T-helper 1 cell treated with Interleukin-12 subunit alpha and Interleukin-12 subunit beta and Interleukin-4 antibody, amounts not matched to agents 30 ng/mL and 1 ng/mL, for 36 hours (primary cell): Measurements from ENCODE around the gene XRCC1. TPM values are rescaled to one million over a fixed set of nuclear protein-coding genes. Genes with fewer than 3 reads are reported as not detected.

Experiments
- intact Hi-C: fragments of 100-400 bp; cut with micrococcal nuclease; formaldehyde crosslinking; loops from one replicate; pipeline ENCODE4 v1.15.1; 2024
- total RNA-seq: library from RNA; stranded (reverse); gene quantifications from 2 replicates; pipeline ENCODE4 v1.2.3, GENCODE V29; 2022

Gene XRCC1
- total RNA-seq, 1 donor from 2014 or later: 30.5 TPM

DNA sequence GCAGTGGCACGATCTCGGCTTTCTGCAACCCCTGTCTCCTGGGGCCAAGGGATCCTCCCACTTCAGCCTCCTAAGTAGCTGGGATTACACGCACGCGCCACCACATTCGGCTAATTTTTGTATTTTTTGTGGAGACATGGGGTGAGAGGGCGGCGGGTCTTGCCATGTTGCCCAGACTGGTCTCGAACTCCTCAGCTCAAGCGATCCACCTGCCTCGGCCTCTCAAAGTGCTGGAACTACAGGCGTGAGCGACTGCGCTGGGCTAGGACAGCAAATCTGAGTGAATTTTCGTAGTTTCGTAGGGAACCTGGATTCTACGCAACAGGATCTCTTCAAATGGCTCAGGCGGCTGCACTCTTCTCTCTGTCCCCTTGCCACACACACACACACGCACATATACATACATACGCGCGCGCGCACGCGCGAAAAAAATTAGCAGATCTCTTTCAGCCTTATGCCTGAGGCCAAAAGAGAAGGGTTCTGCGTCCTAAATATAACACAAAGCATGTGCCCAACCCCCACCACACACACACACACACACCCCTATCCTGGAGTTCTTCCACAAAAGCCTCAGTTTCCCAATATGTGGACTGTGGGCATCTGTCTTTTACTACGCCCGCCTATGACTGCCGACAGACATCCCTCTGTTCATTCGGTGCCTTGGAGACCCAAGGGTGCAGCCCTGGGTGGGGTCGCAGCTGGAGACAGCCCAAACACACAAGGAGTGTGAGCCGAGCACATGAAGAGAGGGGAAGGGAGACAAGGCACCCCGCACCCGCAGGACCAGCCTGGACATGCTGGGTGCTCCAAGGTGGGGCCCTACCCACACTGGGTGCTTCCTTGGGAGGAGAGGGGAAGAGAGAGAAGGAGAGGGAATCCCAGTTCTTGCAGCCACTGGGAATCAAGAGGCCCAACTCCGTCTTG lies 890 bp upstream of the XRCC1 start:
- intact Hi-C loops: loop anchor here (1.0 to 2.0 kb wide), 10 partner anchors 14 to 178 kb away; partner anchors contain the start of genes IRGQ, SMG9, ZNF428 and ZNF575

DNA sequence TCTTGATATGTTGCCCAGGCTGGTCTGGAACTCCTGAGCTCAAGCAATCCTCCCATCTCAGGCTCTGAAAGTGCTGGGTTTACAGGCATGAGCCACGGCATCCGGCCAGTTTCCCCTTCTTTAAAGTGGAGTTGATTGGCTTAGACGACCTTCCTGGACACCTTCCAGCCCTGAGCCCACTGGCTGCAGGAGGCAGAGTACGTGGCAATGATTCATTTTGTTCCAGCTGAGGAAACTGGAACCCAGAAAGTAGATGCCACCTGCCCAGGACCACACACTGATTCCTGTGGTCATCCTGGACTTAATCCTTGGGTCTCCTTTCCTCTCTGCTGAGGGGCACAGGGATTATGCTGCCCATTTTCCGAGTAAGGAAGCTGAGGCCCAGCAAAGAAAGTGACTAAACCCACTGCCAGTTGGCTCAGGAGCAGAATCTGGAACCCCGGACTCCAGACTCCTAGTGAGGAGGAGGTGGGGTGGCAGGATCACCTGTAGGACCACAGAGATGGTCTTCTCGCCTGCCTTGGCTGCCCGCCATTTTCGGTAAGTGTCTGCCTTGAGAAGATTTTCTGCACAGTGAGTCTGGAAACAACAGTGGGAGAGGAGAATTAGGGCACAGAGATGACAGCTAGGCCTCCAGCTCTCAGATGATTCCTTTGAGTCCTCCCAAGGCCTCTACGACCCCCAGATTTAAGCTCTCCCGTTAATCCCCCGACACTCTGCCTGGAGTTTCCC lies 737 bp downstream of the XRCC1 start:
- intact Hi-C loops: loop anchor here (1.0 to 2.0 kb wide), 10 partner anchors 12 to 180 kb away; partner anchors contain the start of genes IRGQ, SMG9, ZNF428 and ZNF575

DNA sequence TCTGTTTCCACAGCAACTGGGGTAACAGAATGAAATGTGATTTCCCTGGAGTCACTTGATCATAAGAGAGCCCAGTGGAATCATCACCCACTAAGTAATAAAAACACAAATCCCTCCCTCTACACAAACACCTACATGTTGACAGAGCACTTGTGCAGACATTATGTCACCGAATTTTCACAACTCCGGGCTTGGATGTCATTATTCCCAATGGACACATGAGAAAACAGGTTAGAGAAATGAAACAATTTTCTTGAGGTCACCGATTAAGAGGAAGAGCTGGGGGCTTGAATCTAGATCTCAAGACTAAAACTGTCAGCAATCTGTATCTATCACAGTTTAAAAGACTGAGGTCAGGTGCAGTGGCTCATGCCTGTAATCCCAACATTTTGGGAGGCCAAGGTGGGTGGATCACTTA lies 3.1 kb downstream of the XRCC1 start:
- intact Hi-C loops: no loop called here

DNA sequence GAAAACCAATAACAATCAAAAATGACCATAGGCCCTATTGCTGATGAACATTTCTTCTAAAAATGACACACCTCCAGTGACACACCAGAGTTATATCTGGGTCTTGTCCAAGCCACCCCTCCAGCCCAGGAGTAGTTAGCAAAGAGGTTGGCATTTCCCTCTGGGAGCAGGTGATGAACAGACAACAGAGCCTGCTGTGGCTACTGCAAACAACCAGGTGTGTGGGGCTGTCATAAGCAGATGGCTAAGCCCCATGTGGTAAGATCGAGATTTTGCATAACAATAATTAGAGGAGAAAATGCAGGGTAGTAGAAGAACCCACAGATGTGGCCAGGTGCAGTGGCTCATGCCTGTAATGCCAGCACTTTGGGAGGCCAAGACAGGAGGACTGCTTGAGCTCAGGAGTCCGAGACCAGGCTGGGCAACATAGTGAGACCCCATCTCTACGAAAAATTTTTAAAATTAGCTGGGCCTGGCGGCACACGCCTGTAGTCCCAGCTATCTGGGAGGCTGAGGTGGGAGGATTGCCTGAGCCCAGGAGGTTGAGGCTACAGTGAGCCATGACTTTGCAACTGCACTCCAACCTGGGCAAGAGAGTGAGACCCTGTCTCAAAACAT lies 5.0 kb downstream of the XRCC1 start:
- intact Hi-C loops: no loop called here

DNA sequence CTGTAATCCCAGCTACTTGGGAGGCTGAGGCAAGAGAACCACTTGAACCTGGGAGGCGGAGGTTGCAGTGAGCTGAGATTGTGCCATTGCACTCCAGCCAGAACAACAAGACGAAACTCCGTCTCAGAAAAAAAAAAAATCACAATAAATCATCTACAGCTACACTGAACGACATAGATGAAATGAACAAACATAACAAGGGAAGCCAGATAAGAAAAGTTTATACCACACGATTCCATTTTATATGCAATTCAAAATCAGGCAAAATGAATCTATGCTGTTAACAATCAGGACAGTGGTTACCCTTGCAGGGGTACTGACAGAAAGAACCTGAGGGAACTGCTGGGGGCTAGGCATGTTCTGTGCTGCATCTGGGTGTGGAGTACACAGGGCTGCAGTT lies 5.7 kb downstream of the XRCC1 start:
- intact Hi-C loops: no loop called here

DNA sequence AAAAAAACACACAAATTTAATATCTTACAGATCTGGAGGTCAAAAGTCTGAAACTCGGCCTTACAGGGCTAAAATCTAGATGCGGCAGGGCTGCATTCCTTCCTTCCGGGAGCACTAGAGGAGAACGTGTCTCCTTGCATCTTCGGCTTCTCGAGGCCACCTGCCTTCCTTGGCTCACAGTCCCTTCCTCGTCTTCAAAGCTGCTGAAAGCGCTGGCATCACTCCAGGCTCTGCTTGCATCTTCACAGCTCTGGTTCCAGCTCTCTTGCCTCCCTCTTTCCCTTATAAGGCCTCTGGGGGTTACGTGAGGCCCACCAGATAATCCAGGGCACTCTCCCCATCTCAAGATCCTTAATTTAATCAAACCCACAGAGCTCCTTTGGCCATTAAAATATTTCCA lies 10.5 kb downstream of the XRCC1 start:
- intact Hi-C loops: no loop called here

DNA sequence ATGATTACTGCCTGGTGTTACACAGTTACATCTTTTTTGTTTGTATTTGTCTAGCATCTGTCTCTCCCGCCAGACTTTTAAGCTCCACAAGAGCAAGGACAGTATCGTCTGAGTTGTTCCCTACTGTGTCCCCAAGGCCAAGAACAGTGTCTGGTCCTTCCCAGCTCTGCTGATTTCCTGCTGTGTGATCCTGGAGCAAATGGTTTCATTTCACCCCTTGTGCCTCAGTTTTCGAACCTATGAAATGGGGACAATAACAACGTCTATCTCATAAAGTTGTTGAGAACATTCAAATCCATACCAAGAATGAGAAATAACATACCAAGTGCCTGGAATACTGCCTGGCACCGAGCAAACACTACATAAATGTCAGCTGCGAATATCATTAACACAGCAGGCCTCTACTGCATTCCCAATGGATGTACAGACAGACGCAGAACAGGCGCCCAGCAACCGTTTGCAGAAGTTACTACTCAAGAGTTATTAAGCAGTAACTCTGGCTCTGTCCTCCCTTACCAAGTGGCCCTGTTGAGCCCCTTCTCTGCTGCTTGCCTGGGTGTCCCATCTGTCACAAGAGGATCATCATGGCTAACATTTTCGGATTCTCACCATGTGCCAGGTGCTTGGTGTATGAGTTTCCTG lies 11.4 kb downstream of the XRCC1 start:
- intact Hi-C loops: loop anchor here (1.0 to 2.0 kb wide), 3 partner anchors 9 to 31 kb away; partner anchors contain the start of gene ZNF575

DNA sequence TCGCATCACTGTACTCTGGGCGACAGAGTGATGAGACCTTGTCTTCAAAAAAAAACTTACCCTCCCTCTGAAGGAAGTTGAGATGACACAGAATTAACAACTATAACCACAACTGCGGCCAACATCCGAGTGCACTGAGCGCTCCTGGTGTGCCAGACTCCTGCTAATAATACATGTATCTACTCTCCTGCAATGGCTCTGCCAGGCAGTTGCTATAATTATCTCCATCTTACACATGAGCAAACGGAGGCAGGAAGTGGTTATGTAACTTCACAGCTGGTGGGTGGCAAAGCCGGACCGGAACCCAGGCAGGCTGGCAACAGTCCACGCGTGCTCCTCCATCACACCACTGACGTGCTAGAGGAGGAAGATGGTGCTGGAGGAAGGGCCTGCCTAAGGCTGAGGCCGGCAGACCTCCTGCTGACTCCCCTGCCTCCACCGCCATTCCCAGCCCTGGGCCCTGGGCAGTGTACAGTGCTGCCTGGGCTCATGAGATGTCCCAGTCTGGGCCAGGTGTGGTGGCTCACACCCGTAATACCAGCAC lies 12.6 kb downstream of the XRCC1 start:
- intact Hi-C loops: loop anchor here (1.0 to 2.0 kb wide), 6 partner anchors 7 to 57 kb away; partner anchors contain the start of genes IRGQ, PINLYP, XRCC1 and ZNF428

DNA sequence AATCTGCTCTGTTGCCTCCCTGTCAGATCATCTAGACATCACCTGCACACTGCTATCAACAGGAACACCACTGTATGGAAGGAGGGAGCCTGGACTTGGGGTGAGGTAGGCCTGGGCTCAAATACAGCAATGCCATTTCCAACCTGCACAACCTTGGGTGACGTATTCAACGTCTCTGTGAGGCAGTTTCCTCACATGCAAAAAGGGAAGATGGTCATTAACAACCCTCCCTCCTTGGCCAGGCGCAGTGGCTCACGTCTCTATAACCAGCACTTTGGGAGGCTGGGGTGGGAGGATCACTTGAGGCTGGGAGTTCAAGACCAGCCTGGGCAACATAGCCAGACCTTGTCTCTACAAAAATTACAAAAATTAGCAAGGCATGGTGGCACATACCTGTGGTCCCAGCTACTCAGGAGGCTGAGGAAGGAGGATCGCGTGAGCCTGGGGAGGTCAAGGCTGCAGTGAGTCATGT lies 13.1 kb downstream of the XRCC1 start:
- intact Hi-C loops: loop anchor here (1.0 to 2.0 kb wide), 5 partner anchors 13 to 57 kb away; partner anchors contain the start of genes IRGQ, PINLYP, XRCC1 and ZNF428

DNA sequence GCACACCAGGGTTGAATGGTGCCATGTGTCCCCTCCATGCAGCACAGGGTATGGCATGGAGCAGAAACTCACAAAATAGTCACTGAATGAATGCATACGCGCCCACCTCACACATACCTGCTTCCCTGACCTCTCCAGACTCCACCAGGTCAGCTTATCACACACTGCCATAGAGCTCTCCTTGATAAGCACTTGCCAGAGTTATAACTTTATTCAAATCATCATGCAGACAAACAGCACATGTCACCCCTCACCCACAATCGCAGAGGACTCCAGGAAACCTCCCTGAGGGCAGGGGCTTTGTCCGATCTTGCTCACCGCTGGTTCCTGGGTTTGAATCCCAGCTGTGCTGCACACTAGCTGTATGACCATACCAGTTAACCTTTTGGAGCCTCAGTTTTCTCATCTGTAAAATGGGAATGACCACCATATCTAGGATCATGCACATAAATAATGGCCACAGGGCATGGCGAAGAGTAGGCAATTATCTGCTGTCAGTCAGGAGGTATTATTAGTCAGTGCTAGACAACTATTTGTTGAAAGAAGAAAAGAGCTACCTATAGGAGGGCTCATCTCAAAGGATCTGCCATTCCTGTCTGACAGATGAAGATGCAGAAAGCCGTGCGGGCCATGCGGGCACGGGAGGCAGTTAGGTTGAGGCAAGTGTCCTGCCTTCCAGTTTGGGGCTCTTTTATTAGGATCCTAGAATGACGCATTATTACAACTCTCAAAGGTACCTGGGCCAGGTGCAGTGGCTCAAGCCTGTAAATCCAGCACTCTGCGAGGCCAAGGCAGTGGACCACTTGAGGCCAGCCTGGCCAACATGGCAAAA lies 14.0 kb downstream of the XRCC1 start:
- intact Hi-C loops: no loop called here

DNA sequence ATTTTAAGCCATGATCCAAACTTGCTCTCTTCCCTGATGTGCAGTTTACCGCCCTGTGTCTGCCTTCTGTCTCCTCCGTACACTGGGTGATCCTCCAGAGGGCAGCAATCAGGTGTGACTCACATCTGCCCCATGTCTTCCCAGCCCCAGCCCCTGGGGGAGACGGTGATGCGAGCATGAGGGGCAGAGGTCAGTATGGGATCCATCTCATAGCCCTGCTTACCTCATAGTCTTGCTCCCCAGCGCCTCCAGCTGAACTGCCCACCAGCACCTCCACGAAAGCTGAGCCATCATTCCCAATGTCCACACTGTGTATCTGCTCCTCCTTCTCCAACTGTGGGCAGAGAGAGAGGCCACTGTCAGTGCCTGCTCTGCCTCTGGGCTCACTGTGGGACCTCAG lies 14.6 kb downstream of the XRCC1 start:
- intact Hi-C loops: no loop called here

DNA sequence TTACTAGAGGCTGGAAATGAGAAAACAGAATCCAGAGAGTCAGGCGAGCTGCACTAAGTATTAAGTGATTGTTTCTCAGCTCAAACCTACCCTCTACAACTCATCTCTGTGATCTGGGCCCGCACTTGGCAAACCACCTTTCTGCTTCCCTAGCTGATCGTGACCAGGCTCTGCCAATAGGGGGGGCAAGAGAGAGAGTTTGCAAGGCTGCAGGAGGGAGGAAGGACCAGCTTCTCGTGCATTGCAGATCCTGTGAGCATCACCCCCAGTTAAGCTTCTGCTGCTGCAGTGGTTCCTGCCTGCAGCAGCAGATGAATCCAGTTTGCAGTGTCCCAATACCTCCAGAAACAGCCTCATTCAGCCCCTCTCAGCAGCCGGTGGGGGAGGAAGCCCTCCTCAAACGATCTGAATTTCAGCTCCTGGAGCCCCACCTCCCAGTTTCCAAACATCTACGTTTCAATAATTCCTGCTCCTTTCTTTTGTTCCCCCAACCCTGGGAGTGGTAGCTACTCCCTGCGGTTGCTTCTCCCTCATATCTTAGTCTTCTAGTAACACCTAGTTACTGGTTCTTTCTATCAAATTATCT lies 20.0 kb downstream of the XRCC1 start:
- intact Hi-C loops: loop anchor here (1.0 to 2.0 kb wide), 5 partner anchors 8 to 97 kb away; partner anchors contain the start of genes PINLYP, XRCC1 and ZNF428

DNA sequence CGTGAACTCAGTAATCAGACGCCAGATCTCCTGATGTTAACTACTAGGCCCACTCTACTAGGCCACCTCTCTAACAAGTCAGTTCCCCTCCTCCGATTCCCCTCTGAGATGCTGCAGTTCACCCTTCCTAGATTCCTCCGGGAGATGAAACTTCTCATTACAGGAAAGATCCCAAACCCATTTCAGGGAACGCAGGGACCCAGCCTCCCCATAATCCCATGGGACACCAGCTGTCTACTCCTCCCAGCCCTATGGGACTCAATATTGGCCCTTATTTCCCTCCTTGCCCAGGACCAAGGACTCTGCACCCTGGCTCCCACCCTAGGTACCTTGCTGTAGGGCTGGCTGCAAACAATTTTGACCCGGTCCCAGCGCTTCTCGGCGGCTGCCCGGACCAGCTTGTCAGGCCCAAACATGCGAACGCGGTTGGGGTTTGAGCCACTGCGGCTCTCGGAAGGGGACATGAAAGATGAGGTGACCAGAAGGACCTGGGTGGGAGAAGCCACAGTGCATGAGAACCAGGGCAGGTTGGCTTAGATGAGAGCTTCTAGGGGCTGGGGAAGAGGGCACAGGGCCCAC lies 20.9 kb downstream of the XRCC1 start:
- intact Hi-C loops: loop anchor here (2.0 kb wide), 1 partner anchor 64 kb away; the partner anchor contains the start of gene ZNF428

DNA sequence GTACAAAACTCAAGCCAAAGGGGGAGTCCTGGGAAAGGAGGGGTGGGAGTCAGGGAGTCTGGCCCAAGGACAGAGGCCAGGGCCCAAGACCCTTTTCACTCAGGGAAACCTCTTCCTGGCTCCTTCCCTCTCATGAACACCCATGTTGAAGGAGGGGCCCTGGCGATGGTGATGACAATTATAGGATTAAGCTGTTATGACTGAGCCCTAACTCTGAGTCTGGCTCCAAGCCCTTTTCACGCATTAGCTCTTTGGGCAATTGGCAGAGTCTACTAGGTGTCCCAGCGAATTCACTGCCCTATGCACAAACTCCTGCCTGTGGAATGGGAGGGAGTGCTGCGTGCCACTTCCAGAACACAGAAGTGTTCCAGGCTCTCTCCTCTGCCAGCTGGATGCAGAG lies 21.7 kb downstream of the XRCC1 start:
- intact Hi-C loops: loop anchor here (2.0 kb wide), 1 partner anchor 65 kb away; the partner anchor contains the start of gene ZNF428

DNA sequence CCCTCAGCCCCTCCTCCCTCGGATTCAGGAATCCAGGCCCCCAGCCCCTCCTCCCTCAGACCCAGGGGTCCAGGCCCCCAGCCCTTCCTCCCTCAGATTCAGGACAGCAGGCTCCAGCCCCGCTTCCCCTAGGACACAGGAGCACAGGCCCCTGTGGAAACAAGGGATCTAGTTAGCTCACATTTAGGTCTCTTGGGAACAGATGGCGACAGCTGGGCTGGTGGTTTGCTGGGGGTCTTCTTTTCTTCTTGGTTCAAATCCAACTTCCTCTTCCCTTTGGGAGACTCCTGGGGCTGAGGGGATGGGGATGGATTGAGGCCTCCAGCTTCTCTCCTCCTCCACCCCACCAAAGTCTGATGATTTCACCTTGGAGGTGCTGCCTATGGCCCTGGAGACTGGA lies 22.7 kb downstream of the XRCC1 start:
- intact Hi-C loops: no loop called here

DNA sequence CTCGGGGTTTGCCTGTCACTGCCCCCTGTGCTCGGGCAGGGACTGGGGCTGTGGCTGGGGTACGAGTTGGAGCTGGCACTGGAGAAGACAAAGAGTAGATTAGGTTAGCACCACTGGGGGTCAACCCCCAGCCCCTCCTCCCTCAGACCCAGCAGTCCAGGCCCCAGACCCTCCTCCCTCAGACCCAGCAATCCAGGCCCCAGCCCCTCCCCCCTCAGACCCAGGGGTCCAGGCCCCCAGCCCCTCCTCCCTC lies 23.2 kb downstream of the XRCC1 start:
- intact Hi-C loops: no loop called here

DNA sequence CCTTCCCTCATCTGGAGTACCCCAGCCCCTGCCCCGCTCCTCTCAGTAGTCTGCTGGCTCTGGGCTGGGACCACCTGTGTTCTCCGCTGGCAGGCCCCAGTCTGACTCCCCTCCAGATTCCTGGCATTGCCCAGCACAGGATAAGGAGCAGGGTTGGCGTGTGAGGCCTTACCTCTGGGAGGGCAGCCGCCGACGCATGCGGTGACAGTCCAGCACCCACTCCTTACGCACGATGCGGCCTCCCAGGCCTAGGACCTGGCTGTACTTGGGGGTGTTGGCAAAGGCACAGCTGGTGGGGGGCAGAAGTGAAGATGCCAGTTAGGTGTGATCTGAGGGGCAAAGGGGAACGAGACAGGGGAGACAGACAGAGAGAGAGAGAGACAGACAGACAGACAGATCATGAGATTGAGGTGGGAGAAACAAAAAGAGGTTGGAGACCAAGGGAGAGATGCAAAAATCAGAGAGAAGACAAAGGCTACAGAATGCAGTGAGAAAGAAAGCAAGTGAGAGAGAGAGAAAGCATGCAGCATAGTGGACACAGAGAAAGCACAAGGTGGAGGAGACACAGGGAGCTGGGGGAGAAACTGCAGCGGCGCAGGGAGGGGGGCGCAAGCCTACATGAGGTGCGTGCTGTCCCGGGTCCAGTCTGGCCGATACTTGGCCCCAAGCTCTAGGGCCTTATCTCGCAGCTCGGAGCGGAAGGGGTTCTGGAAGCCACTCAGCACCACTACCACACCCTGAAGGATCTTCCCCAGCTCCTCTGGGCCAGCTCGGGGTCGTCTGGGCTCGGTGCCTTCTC lies 23.7 kb downstream of the XRCC1 start:
- intact Hi-C loops: no loop called here

DNA sequence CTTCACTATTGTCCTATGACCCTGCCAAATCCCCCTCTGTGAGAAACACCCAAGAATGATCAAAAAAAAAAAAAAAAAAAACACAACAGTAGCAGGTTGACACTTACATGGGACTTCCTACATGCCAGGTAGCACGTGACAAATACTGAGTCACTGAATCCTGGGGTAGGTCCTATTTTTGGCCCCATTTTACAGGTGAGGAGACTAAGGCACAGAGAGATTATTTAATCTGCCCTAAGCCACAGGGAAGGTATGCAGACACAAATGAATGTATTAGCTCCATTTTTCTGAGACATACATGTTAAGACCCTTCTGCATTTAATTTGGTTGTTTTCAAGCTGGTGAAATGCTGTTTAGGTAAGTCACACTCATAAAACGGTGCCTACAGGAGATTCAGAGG lies 26.6 kb downstream of the XRCC1 start:
- intact Hi-C loops: no loop called here
